HL-60 (cell line): ENCODE measurements around the gene ITGA8.
"Not testable (repeated sequence)": the region's sequence is repeated elsewhere in the genome, so short reads cannot be mapped to it uniquely, and the experiment has no call there.

Experiments used
- DNase-seq, 2 experiments: peaks; one replicate each; pipeline ENCODE4 v3.0.0-alpha.2; 2010 to 2020; ENCODE audit warnings: low read depth in 1 of 2, low spot score in 1 of 2
- H3K27ac ChIP-seq: fragments of 250-450 bp; sonication (Bioruptor Pico); replicated peaks from 2 replicates; pipeline ENCODE4 v1.5.1; 2020; ENCODE audit warnings: mild to moderate bottlenecking, moderate library complexity
- H3K27me3 ChIP-seq: fragments of 250-450 bp; sonication (Bioruptor Pico); 2 replicates; pipeline ENCODE4 v1.5.1; 2021; ENCODE audit warnings: mild to moderate bottlenecking, moderate library complexity; ENCODE audit not compliant: insufficient read depth, poor library complexity, severe bottlenecking
- H3K4me3 ChIP-seq: replicated peaks from 2 replicates; pipeline ENCODE4 v1.5.1; 2011; ENCODE audit warnings: mild to moderate bottlenecking, control low read depth, low read length; ENCODE audit not compliant: insufficient read depth
- CTCF ChIP-seq: IDR thresholded peaks from one replicate; pipeline ENCODE4 v1.5.1; 2011; ENCODE audit warnings: low read length, control low read depth, inconsistent platforms; ENCODE audit not compliant: insufficient read depth
- GABPA ChIP-seq: IDR thresholded peaks from 2 replicates; pipeline ENCODE4 v1.6.1; 2012; ENCODE audit warnings: low read depth
- POLR2AphosphoS5 ChIP-seq: IDR thresholded peaks from 2 replicates; pipeline ENCODE4 v1.6.1; 2012; ENCODE audit warnings: low read depth
- REST ChIP-seq: IDR thresholded peaks from 2 replicates; pipeline ENCODE4 v1.6.1; 2012; ENCODE audit warnings: low read depth; ENCODE audit not compliant: insufficient replicate concordance
- SPI1 ChIP-seq: IDR thresholded peaks from 2 replicates; pipeline ENCODE4 v1.6.1; 2012; ENCODE audit warnings: low read depth, mild to moderate bottlenecking, borderline replicate concordance

ITGA8 gene

GRCh38 chr10:15563246-15563645, 156.5 kb downstream of the ITGA8 start:
- H3K27me3 ChIP-seq: no peaks in the 10 kb centered on the region
- H3K4me3 ChIP-seq: no peak overlapping the region
- DNase-seq: no peak
- no peak overlapping the region for H3K27ac ChIP-seq
- no peak for TF ChIP-seq GABPA

- TF ChIP-seq SPI1: no peak
- no peak for TF ChIP-seq REST
- no peak for TF ChIP-seq CTCF
- no peak for TF ChIP-seq POLR2AphosphoS5
- no peak for TF ChIP-seq GABPA
- no peak overlapping the region for H3K27ac ChIP-seq
These were observed 157.1 kb downstream of the ITGA8 start for GRCh38 chr10:15562578-15562977.

GRCh38 chr10:15562116-15562515, 157.6 kb downstream of the ITGA8 start:
- H3K27ac ChIP-seq: no peak overlapping the region
- H3K4me3 ChIP-seq: no peak overlapping the region
- no peak for TF ChIP-seq POLR2AphosphoS5
- no peak for TF ChIP-seq GABPA
- no peak for TF ChIP-seq SPI1
- no peak for TF ChIP-seq REST
- TF ChIP-seq CTCF: no peak
- no peak for DNase-seq
- no peaks in the 10 kb centered on the region for H3K27me3 ChIP-seq

More at GRCh38 chr10:15562578-15562977, 157.1 kb downstream of the ITGA8 start:
- Histone ChIP-seq H3K27me3 (no peaks in the 10 kb centered on the region), H3K4me3 (no peak overlapping the region)
- DNase-seq: no peak

- Histone ChIP-seq H3K27me3 (no peaks in the 10 kb centered on the region), H3K27ac (no peak overlapping the region), H3K4me3 (no peak overlapping the region)
- DNase-seq: no peak
- TF ChIP-seq SPI1: no peak
These were observed 161.6 kb downstream of the ITGA8 start for GRCh38 chr10:15558136-15558535.

GRCh38 chr10:15557168-15557567, 162.6 kb downstream of the ITGA8 start:
- H3K27ac ChIP-seq, DNase-seq, H3K27me3 ChIP-seq, H3K4me3 ChIP-seq: not testable (repeated sequence)

GRCh38 chr10:15550950-15551349, 168.8 kb downstream of the ITGA8 start:
- Histone ChIP-seq H3K27ac (no peak overlapping the region), H3K27me3 (no peaks in the 10 kb centered on the region), H3K4me3 (no peak overlapping the region)
- TF ChIP-seq REST (no peak), CTCF (no peak), SPI1 (no peak), POLR2AphosphoS5 (no peak), GABPA (no peak)
- DNase-seq: no peak
